ENCODE results near the gene OR10D3.
"Not testable (repeated sequence)": the region's sequence is repeated elsewhere in the genome, so short reads cannot be mapped to it uniquely, and the experiment has no call there.

OR10D3 gene

GRCh38 chr11:124222407-124222806 is 39.3 kb downstream of the OR10D3 start:
- TF ChIP-seq CTCF (IDR thresholded peaks at IDR 0.05): no peak
- Mint-ChIP-seq H3K4me1 (no peaks in the 10 kb centered on the region), H3K27me3 (ENCODE audit: low read depth, poor library complexity) (peaks cover 16% of the 10 kb centered on the region), H3K27ac (no peak overlapping the region), H3K4me3 (no peak overlapping the region), H3K36me3 (ENCODE audit: low read depth) (no peaks in the 10 kb centered on the region), H3K9me3 (no peaks in the 10 kb centered on the region)
- DNase-seq: no peak

- H3K27ac Mint-ChIP-seq; H3K4me3 Mint-ChIP-seq; DNase-seq; H3K9me3 Mint-ChIP-seq; H3K4me1 Mint-ChIP-seq; H3K36me3 Mint-ChIP-seq (ENCODE audit: low read depth): not testable (repeated sequence)
- peaks cover 11% of the 10 kb centered on the region for H3K27me3 Mint-ChIP-seq (ENCODE audit: low read depth, poor library complexity)
Observed at GRCh38 chr11:124224618-124225423, 41.7 kb downstream of the OR10D3 start.

GRCh38 chr11:124225471-124225870 is 42.3 kb downstream of the OR10D3 start:
- H3K9me3 Mint-ChIP-seq: no peaks in the 10 kb centered on the region
- TF ChIP-seq CTCF (IDR thresholded peaks at IDR 0.05): no peak
- no peak for DNase-seq
- H3K27me3 Mint-ChIP-seq (ENCODE audit: low read depth, poor library complexity): peaks cover 11% of the 10 kb centered on the region
- H3K4me3 Mint-ChIP-seq: no peak overlapping the region
- no peak overlapping the region for H3K27ac Mint-ChIP-seq
- no peaks in the 10 kb centered on the region for H3K4me1 Mint-ChIP-seq
- no peaks in the 10 kb centered on the region for H3K36me3 Mint-ChIP-seq (ENCODE audit: low read depth)

GRCh38 chr11:124233376-124233775 is 50.2 kb downstream of the OR10D3 start:
- DNase-seq: no peak
- TF ChIP-seq CTCF (IDR thresholded peaks at IDR 0.05): no peak
- Mint-ChIP-seq H3K4me3 (no peak overlapping the region), H3K36me3 (ENCODE audit: low read depth) (no peaks in the 10 kb centered on the region), H3K27ac (no peak overlapping the region), H3K27me3 (ENCODE audit: low read depth, poor library complexity) (no peaks in the 10 kb centered on the region), H3K9me3 (no peaks in the 10 kb centered on the region), H3K4me1 (no peaks in the 10 kb centered on the region)

All from nephron progenitor cell (in vitro differentiated cells).